ENCODE data around the gene SEMA3D.
"Not testable (repeated sequence)": the region's sequence is repeated elsewhere in the genome, so short reads cannot be mapped to it uniquely, and the experiment has no call there.

Gene SEMA3D

DNA sequence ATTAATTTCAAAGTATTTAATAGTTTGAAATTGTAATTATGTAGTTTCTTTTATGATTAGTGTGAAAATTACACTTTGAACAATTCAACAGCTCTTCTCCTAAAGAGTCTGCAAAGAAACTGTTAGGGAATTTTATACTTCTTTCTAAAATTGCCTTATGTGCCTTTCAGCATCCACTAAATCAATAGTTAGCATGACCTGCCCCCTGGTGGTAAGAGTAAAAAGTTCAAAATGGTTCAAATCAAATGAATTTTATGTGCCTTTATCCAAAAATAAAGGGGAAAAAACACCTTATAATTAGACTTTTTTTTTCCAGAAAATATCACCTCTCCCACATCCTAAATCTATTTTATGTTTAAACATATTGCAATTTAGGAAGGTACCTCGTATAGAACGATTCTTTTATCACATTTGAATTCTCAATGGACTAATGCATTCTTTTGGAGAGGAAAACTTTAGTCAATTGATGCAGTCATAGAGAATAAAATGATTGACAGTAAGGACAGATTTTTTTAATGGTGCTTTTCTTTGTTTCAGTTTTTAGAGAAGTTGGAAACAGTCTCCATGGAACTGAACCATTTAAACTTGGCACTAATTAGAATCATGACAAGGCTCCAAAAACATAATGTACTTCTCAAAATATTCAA, 163.7 kb downstream of the SEMA3D start:
- peak; percentile 99 for FAIRE-seq

DNA sequence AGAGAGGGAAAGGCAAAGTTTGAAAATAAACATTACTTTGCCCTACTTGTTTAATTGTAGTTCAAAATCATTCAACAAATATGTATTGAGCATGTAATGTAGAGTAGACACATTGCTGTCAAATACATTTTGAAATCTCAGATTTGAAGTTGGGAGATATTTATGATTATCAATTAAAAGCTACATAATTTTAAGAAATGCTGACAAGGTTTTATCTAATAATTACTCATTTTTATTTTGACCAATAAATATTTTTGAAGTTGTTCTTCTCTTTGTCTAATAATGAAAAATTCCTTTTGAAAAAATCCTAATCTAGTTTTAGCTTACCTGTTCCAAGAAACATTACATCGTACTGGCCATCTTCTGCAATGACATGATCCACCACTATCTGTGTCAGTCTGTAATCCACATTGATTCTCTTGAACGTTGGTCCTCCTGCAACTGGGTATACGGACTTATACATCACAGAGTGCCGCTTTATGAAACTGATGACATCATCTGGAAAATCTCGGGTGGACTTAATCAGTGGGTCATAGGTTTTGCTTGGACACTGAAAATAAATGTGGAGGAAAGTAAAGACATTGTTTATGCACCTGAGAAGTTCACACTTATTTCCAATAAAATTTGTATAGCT, 164.7 kb downstream of the SEMA3D start:
- no peak for FAIRE-seq

DNA sequence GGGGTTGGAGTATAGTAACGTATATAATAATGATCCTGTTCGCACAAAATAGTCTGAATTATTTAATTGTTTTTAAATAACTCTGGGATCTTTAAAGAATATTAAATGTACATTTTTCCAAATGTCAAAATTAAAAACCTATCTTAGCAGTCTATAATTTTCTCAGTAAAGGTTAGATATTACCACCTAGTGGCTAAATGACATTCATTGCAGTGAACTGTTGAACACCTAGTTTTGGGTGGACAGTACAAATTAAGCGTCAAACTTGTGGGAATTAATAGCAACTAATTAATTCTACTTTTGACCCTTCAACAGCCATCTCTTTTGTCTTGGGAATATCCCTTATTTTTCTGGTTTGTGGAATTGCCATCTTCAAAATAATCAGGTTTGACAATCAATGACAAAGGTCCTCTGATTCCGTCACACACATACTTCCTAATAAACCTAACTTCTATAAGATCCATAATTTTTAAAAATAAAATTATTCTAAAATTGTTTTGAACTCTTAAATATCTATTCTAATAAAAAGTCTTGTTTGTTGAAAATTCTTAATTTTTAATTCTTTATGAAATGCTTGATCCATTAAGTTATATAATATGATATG, 165.7 kb downstream of the SEMA3D start:
- peak; percentile 98 for FAIRE-seq

DNA sequence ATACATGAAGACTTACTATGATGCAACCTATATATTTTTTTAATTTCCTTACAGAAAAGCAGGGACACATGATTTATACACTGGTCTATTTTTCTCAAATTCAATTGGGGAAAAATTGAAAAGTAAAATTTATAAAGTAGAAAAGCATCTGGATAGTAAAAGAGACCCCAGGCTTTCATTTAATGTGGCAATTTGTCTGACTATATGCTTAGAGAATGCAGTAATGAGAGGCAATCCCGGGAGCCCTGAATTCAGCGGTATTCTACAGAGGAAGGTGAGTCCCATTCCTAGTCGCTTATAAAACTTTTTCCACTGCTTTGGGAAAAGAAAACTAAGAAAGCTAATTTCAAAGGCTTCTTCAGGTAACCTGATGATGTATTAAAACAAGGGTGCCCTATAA, 167.1 kb downstream of the SEMA3D start:
- no peak for FAIRE-seq

DNA sequence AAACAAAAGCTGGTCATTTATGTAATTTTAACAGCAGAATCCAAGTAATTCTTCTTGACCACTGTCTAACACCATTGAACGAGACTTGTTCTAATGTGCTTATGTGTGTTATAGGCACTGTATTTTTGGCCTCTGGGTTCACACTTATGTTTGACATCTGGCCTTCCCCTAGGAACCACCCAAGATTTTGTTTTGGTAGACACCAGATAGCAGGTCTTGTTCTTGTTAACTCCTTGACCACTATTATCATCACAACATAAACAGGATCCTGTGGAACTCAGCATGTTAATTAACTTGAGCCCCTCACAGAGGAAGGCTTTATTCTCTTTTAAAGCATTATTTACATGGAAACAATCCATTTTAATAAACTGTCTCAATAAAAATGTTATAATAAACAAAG, 167.7 kb downstream of the SEMA3D start:
- no peak for FAIRE-seq

DNA sequence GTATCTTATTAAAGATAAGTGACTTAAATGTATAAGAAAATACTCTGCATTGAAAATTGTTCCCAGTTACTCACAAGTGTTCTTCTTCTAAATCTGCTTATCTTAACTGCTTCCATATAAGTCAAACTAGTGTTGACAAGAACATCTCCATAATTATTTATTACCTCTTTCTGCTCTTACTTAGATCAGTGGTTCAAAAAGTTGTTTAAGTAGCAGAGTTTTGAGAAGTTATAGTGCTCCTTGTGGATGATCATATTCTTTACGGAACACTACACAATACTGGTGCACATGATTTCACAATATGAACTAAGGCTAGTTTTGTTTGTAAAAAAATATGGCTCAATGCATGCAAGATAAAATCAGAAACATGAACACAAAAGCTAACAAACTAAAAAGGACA, 168.4 kb downstream of the SEMA3D start:
- FAIRE-seq: no peak

DNA sequence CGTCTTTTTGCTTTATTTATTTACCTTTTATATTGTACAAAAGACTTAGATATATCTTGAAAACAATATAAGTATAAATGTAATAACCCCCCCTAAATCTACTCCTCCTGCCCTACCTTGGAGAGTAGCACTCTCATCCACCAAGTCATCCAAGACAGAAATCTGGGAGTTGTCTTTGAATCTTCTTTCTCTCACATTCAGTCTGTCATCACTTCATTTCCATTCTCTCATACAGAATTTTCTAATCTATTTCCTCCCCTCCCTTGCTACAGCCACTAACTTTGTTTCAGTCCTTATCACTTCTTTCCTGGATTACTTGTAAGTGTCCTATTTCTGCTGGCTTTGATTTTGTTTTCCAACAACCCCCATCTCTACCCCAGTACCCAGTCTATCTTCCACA, 170.6 kb downstream of the SEMA3D start:
- FAIRE-seq: no peak

DNA sequence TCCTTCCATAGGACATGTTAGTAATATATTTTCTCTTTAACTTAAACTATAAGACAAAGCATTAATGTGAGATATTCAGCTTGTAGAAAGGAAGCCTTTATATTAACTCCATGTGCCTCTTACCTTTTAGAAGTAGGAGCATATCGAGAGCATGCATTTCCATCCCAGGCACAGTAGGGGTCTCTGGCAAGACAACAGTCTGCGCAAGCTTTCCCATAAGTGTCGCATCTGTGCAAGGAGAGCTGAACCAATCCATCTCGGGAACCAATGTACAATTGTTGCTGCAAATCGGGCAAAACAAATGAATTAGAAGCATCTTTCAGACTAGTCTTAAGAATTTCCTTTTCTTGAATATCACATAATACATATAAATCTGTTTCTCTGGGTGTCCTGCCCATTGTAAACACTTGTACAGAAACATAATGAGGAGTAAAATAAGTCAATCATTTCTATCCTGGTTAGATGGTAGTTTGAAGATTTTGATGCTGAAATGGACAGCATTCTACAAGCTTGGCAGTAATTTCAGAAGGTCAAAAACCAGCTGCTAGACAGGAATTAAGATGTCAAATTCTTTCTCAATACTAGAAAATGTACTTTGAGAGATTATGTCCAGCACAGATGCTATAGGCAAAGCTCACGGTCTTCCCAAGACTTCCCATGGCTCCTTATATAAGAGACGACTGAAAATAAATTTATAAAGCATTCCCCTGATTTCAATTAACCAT, 171.8 kb downstream of the SEMA3D start:
- FAIRE-seq: peak; percentile 68

DNA sequence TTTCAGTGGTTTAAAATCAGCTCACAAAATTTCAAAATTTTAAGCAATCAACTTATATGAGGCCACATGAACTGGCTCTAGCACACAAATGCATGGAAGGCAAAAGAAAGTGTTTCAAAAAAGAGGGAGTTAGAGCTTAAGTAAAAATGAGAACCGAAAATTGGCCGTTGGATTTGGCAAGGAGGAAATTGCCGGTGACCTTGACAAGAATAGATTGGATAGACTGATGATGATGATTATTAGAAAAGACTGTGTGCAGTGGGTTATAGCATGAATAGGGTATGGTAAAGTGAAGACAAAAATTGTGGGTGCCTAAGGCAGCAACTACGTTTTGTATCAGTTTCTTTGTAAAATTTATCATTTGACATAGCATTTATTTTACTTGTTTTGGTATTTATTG, 175.7 kb downstream of the SEMA3D start:
- no peak for FAIRE-seq

DNA sequence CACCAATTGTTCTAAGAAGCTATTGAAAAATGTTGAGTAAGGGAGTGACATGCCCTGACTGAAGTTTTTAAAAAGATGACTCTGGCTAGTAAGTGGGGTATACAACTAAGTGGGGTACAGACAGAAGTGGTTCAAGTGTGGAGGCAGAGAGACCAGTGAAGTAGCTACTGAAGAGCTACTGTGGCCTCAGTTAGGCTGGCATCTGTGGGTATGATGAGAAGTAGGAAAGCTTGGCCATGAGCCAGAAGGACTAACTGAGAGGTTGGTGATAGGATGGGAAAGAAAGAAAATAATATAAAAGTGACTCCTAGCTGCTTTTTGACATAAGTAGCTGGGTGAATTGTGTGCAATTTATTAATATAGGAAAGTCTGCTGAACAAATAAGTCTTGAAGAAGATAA, 176.6 kb downstream of the SEMA3D start:
- FAIRE-seq: no peak

DNA sequence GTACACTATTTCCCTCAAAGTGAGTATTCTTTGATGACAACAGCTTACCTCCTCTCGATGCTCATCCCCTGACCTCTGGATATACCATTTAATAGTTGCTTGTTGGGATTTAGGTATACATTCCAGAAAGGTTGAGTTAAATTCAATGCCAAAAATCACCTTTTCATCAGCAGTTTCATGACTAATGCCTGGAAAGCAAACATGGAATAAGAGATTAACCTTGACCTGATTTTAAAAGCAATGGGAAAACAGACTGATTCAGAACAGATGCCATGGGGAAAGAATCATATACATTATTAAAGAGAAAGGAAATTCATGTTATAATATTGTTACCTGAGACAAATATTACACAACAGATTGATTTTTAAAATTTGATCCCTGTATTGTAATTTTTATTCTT, 180.1 kb downstream of the SEMA3D start:
- FAIRE-seq: no peak

DNA sequence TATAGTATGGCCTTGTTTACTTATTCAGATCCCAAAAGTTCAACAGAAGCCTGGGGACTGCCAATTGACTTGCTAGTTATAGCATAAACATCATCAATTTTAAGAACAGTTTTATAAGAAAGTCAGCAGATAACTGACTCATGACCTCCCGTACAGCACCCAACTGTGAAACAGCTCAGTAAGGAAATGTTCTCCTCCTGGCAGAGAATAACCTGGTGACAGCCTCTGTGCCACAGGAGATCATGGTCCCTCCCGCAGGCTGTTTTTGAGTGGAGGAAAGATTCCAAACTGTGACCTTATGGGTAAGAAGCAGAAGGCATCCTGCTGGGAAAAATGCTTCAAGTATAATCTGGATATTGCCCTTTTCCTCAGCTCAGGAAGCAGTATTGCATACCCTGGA, 182.5 kb downstream of the SEMA3D start:
- FAIRE-seq: no peak

DNA sequence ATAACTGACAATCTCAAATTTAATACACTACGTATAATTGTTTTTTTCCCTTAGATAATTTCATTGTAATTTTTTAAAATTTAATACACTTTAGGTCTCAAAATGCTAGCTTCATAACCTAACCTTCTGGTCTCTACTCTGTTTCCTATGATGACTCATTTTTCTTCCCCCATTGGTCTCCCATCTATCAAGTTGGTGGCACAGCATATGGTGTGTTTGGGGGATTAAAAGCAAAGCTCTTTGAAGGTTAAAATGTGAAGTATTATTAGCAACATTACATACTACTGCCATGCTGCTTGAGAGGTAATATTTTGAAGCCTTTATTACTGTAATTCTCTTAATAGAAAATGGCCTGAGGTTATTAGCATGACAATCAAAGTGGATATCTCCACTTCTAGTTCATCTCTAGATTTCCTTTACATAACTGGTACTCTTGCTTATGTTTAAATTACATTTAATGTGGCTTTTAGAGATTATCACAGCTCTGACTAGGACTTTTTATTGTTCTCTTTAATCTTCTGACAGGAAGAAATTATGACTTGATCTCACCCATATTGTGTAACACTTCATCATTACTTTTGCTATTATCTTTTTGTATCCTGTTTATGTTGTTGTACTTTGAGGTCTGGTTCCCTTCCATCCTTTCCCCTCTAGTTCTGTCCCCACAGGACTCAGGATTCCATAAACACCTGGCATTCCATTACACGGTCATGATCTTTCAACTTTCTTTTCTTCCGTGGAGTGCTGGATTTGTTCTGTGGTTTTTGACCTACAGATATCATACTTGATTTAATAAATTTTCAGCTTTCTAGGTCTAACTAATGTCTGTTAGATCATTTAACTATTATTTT, 185.1 kb downstream of the SEMA3D start:
- FAIRE-seq: peak; percentile 97

DNA sequence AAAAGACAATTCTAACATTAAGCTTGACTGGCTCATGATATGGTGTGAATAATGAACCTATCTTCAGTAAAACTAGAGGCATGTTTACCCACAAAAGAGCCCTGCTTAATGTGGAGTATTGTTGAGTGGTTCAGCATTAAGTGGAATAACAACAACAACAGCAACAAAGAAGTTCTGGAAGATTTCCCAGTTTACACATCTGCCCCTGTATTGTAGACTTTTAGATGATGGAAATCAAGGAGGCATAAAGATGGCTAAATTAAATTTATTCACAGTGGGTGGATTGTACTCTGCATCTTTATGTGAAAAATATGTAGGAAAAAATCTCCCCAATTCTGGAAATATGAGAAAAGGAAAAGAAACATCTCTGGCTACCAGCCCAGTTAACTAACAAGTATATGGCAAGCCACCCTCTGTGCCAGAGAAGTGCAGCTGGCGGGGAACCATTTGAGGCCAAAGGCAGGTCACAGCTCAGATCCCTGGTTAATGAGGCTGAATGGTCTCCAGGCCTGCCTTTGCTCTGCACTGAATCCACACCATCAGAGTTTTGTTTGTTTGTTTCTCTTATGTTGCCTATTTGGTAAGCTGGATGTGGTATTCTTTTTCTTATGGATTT, 186.0 kb downstream of the SEMA3D start:
- peak; percentile 82 for FAIRE-seq

DNA sequence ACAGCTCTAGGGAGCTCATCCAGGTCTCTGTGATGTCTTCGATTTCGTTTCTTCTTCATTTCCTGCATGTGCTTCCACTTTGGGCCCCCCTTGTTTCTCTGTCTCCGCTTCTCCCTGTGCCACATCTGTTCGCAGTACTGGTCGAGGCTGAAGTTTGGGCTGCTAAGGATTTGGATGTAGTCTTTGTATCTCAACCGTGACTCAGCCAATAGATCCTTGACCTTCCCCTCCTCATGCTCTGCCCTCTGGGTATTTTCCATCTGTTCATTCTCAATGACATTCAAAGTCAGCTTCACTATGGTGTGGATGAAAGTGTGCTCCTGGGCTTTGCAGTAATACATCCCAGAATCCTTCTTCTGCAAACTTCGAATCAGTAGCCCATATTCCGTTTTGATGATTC, 187.4 kb downstream of the SEMA3D start:
- FAIRE-seq: no peak

DNA sequence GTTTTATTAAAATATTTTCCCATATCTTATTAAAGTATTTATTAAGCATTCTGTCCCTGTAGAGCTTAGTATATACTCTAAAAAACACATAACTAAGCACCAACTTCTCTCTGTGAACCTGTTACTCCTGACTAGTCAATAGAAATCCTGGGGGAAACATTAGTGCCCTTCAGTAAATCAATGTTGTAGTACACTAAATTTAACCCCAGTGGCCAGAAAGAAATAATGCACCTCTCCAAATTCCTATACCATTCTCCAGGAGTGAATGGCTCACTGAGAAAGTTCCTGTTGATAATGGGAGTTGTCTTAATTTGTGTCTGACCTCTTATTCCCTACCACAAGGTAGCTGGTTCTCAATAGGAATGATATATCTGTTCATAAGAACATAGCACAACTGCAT, 188.2 kb downstream of the SEMA3D start:
- no peak for FAIRE-seq

DNA sequence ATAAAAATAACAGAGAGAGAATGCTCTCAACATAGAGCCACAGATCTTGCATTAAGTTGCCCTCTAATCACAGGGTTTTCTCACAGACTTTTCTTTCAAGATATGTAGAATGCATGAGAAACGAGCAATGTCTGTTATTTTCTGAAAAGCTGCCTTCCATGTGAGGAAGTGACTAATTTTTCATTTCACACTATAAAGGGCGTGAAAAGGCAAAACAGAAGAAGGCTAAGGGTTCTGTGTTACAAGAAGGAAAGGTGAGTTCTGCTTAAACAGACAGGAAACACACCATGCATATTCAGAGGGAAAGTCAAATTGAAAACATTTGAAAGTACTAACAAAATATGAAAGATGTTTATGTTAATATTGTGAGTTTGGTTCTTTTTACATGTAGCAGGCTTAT, 189.2 kb downstream of the SEMA3D start:
- no peak for FAIRE-seq

DNA sequence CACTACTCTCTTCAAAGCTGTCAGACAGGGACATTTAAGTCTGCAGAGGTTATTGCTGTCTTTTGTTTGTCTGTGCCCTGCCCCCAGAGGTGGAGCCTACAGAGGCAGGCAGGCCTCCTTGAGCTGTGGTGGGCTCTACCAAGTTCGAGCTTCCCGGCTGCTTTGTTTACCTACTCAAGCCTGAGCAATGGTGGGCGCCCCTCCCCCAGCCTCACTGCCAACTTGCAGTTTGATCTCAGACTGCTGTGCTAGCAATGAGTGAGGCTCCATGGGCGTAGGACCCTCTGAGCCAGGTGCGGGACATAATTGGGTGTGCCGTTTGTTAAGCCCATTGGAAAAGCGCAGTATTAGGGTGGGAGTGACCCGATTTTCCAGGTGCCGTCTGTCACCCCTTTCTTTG, 193.9 kb downstream of the SEMA3D start:
- not testable (repeated sequence) for FAIRE-seq

DNA sequence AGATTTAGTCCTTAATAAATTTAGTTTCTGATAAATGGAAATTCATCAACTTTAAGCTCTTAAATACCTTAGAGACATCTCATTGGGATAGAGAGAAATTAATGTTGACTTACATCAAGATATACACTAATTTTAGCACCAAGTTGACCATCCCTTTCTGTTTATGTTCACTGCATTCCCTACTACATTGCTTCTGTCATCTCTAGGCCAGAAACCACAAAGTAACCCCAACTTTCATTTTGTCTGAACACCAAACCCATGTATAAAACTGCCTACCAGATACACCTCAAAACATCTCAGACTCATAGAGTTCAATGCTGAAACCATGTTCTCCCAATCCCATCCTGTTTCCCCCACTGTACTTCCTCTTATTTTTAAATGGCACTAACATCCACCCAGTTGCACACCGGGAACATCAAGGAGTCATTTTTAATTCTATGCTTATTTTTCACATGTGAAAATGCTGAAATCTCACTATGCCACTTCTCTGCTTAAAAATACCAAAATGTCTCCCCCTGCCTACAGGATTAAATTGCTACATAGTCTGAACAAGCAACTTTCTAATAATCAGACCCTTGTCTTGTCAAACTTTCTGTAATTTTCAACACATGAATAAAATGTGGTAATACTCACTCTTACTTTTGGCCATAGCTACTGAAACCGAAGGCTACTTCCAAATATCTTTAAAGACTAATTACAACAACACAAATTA, 201.6 kb downstream of the SEMA3D start:
- no peak for FAIRE-seq

DNA sequence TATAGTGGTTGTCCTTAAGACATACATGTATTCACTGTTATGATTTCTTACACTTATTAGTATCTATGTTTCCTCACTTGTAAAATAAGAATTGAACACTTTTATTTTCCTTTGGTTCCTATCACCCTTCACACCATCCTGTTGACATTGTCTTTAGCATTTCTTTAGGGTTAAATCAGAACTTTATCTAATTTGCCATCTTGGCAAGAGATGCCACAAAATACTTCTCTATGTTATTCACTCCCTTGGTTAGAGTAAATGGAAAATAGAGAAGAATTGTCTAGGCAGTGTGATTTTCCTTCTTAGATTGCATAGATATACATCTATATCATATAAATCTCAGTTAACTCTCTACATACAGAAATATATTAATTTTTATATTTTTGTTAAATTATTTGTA, 204.7 kb downstream of the SEMA3D start:
- no peak for FAIRE-seq

DNA sequence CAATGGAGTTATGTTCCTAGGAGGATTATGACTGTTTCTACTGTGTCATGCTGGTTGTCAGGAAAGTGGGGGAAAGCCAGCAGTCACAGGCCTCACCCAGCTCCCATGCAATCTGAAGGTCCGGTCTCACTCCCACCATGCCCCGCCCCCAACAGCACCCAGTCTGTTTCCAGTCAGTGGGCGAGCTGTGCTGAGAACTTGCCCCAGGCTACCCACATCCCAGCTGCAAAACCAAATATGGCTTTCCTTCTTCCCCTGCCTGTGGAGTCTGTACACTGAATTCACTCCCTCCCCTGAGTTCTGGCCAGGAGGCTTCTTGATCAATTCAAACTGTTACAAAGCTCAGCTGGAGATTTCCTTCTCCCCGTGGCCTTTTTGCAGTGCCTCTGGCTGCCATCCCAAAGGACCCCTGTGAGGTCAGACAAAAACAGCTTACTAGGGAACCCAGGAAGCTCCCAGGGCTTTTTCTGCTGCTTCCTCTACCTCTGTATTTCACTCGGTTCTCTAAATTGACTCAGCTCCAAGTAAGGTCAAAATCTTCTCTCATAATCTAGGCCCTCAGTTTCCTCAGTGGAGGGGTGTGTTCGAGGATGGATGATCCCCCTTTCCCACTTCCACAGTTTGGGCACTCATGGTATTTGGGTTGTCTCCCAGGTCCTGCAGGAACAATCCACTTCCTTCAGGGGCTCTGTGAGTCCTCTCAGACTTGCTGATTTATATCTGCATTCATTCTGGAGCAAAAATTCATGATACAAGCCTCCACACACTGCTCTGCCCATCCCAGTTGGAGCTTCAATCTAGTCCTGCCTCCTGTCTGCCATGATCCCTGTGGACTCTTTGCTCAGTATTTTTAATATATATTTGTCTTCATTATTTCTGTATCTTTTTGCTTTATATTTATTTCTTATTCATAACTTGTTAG, 205.5 kb downstream of the SEMA3D start:
- FAIRE-seq: no peak

All from islet of Langerhans (tissue), 1 donor.